Hepatocyte (in vitro differentiated cells): ENCODE measurements around the gene LPP. TPM values are rescaled to one million over a fixed set of nuclear protein-coding genes. Genes with fewer than 3 reads are reported as not detected.
A peak's percentile ranks its signal among the peaks of the same experiment; 100 is the strongest.

ENCODE experiments used
- DNase-seq: peaks from one replicate; pipeline ENCODE4 v3.0.0-alpha.2; 2016; ENCODE audit warnings: low spot score
- H2AFZ ChIP-seq: fragments of 200-600 bp; sonication (generic); 2 replicates; pipeline ENCODE4 v1.6.0; 2016; ENCODE audit warnings: antibody characterized with exemption, mild to moderate bottlenecking
- H3K27ac ChIP-seq: fragments of 200-600 bp; sonication (generic); 2 replicates; pipeline ENCODE4 v1.5.1; 2016; ENCODE audit warnings: mild to moderate bottlenecking
- H3K27me3 ChIP-seq: fragments of 200-600 bp; sonication (generic); 2 replicates; pipeline ENCODE4 v1.6.1; 2016
- H3K36me3 ChIP-seq: fragments of 200-600 bp; sonication (generic); replicated peaks from 2 replicates; pipeline ENCODE4 v1.5.1; 2016; ENCODE audit warnings: low read depth; ENCODE audit not compliant: insufficient read depth
- H3K4me1 ChIP-seq: fragments of 200-600 bp; sonication (generic); 2 replicates; pipeline ENCODE4 v1.5.1; 2016; ENCODE audit warnings: mild to moderate bottlenecking, moderate library complexity; ENCODE audit not compliant: insufficient read depth
- H3K4me2 ChIP-seq: fragments of 200-600 bp; sonication (generic); 2 replicates; pipeline ENCODE4 v1.6.0; 2016
- H3K4me3 ChIP-seq: fragments of 200-600 bp; sonication (generic); 2 replicates; pipeline ENCODE4 v1.5.1; 2016; ENCODE audit warnings: mild to moderate bottlenecking
- H3K79me2 ChIP-seq: fragments of 200-600 bp; sonication (generic); 2 replicates; pipeline ENCODE4 v1.6.0; 2017; ENCODE audit warnings: mild to moderate bottlenecking
- H3K9me2 ChIP-seq: fragments of 200-600 bp; sonication (generic); replicated peaks from 2 replicates; pipeline ENCODE4 v1.6.0; 2017; ENCODE audit warnings: mild to moderate bottlenecking; ENCODE audit not compliant: insufficient read depth
- H3K9me3 ChIP-seq: fragments of 200-600 bp; sonication (generic); 2 replicates; pipeline ENCODE4 v1.5.1; 2016; ENCODE audit warnings: low read depth, mild to moderate bottlenecking
- H4K20me1 ChIP-seq: fragments of 200-600 bp; sonication (generic); 2 replicates; pipeline ENCODE4 v1.6.0; 2016; ENCODE audit warnings: mild to moderate bottlenecking; ENCODE audit not compliant: insufficient read depth, poor library complexity, severe bottlenecking
- CTCF ChIP-seq: fragments of 200-600 bp; sonication (generic); IDR thresholded peaks from 2 replicates; pipeline ENCODE4 v1.5.1; 2016; ENCODE audit warnings: antibody characterized with exemption, mild to moderate bottlenecking; ENCODE audit not compliant: poor library complexity
- EZH2 ChIP-seq: fragments of 200-600 bp; sonication (generic); IDR thresholded peaks from 2 replicates; pipeline ENCODE4 v1.6.1; 2016; ENCODE audit warnings: antibody characterized with exemption, mild to moderate bottlenecking, borderline replicate concordance
- EZH2phosphoT487 ChIP-seq: fragments of 200-600 bp; sonication (generic); IDR thresholded peaks from one replicate; pipeline ENCODE4 v1.6.1; 2018; ENCODE audit warnings: antibody characterized with exemption, mild to moderate bottlenecking, low read depth, moderate library complexity; ENCODE audit not compliant: unreplicated experiment, severe bottlenecking
- WGBS: methylation state at CpG from one replicate; pipeline ENCODE4 v1.1.6; 2016; ENCODE audit warnings: low lambda C conversion rate; ENCODE audit errors: missing lambda C conversion rate; 5-methylcytosine and 5-hydroxymethylcytosine counted together
- polyA plus RNA-seq: library from polyadenylated mRNA; unstranded; fragments of >200 nt; fragmentation: Nextera tagmentation; extraction: Ambion mirVana; gene quantifications from 2 replicates; pipeline ENCODE4 v1.2.1, GENCODE V29; 2016
- total RNA-seq: library from RNA; depleted of rRNA; stranded (reverse); fragments of >200 nt; gene quantifications from 2 replicates; pipeline ENCODE4 v1.2.3, GENCODE V29; 2014

The LPP gene
- total and polyA plus RNA-seq, 2 experiments from 2014 or later, result 53.2 to 73.8 TPM

- H3K79me2 ChIP-seq, result peaks cover 26% of the 10 kb centered on the region
- H3K4me1 ChIP-seq, result no peaks in the 10 kb centered on the region
- no peak overlapping the region for H3K4me2 ChIP-seq
- no peaks in the 10 kb centered on the region for H3K27me3 ChIP-seq
- TF ChIP-seq EZH2phosphoT487 (no peak), CTCF (no peak), EZH2 (no peak)
- H3K27ac ChIP-seq, result no peak overlapping the region
- no peak overlapping the region for H2AFZ ChIP-seq
- no peaks in the 10 kb centered on the region for H3K9me2 ChIP-seq
- no peaks in the 10 kb centered on the region for H4K20me1 ChIP-seq
- H3K36me3 ChIP-seq, result no peaks in the 10 kb centered on the region
- no peak overlapping the region for H3K4me3 ChIP-seq
- no peak for DNase-seq
- WGBS, result 98% methylated on average over 5 of the region's 5 CpGs
- H3K9me3 ChIP-seq, result no peaks in the 10 kb centered on the region
Observed at GRCh38 chr3:188523291-188523690, 369.3 kb downstream of the LPP start.

GRCh38 chr3:188524052-188524451 is 370.1 kb downstream of the LPP start:
- 67% methylated on average over 3 of the region's 3 CpGs for WGBS
- Histone ChIP-seq H3K9me2 (no peaks in the 10 kb centered on the region), H3K27ac (no peak overlapping the region), H3K4me1 (no peaks in the 10 kb centered on the region), H3K9me3 (no peaks in the 10 kb centered on the region), H3K79me2 (peaks cover 26% of the 10 kb centered on the region), H3K36me3 (no peaks in the 10 kb centered on the region), H3K27me3 (no peaks in the 10 kb centered on the region), H2AFZ (no peak overlapping the region), H4K20me1 (no peaks in the 10 kb centered on the region), H3K4me3 (no peak overlapping the region), H3K4me2 (no peak overlapping the region)
- TF ChIP-seq EZH2, result no peak
- TF ChIP-seq CTCF, result no peak
- no peak for DNase-seq

GRCh38 chr3:188526057-188526456 is 372.1 kb downstream of the LPP start:
- no peak for TF ChIP-seq EZH2
- peak; percentile 20 for TF ChIP-seq CTCF
- Histone ChIP-seq H3K79me2 (peaks cover 21% of the 10 kb centered on the region), H3K4me2 (no peak overlapping the region), H3K9me2 (no peaks in the 10 kb centered on the region), H3K36me3 (no peaks in the 10 kb centered on the region), H4K20me1 (no peaks in the 10 kb centered on the region), H2AFZ (no peak overlapping the region), H3K27me3 (no peaks in the 10 kb centered on the region), H3K4me3 (no peak overlapping the region), H3K27ac (no peak overlapping the region), H3K9me3 (no peaks in the 10 kb centered on the region), H3K4me1 (no peaks in the 10 kb centered on the region)
- WGBS, result 79% methylated on average over 5 of the region's 5 CpGs
- no peak for DNase-seq

GRCh38 chr3:188527389-188527788 is 373.4 kb downstream of the LPP start:
- TF ChIP-seq EZH2 (no peak), CTCF (no peak), EZH2phosphoT487 (no peak)
- Histone ChIP-seq H3K4me3 (no peak overlapping the region), H3K36me3 (no peaks in the 10 kb centered on the region), H4K20me1 (no peaks in the 10 kb centered on the region), H3K9me2 (no peaks in the 10 kb centered on the region), H3K9me3 (no peaks in the 10 kb centered on the region), H3K27me3 (no peaks in the 10 kb centered on the region), H3K79me2 (peaks cover 19% of the 10 kb centered on the region), H3K4me2 (no peak overlapping the region), H2AFZ (no peak overlapping the region), H3K4me1 (no peaks in the 10 kb centered on the region), H3K27ac (no peak overlapping the region)
- DNase-seq, result no peak
- WGBS, result 100% methylated on average over 2 of the region's 2 CpGs
